GM21423 (cell line): Measurements from ENCODE around the gene PINK1.

ENCODE experiments used
- ATAC-seq: cut with Tn5 transposase; IDR thresholded peaks from one replicate; pipeline ENCODE4 v1.9.1; 2021; ENCODE audit warnings: mild to moderate bottlenecking, moderate library complexity; ENCODE audit not compliant: unreplicated experiment

The PINK1 gene

GRCh38 chr1:20643080-20643479, 9.8 kb downstream of the PINK1 start:
- ATAC-seq = no peak

- ATAC-seq = no peak
Measured at GRCh38 chr1:20644416-20644815, 11.2 kb downstream of the PINK1 start.

- no peak for ATAC-seq
Measured at GRCh38 chr1:20645414-20645813, 12.2 kb downstream of the PINK1 start.

- no peak for ATAC-seq
Measured at GRCh38 chr1:20648438-20648837, 15.2 kb downstream of the PINK1 start.

- ATAC-seq = no peak
Measured at GRCh38 chr1:20648946-20649345, 15.7 kb downstream of the PINK1 start.

GRCh38 chr1:20652300-20652699, 19.0 kb downstream of the PINK1 start:
- no peak for ATAC-seq

- no peak for ATAC-seq
Measured at GRCh38 chr1:20654104-20654690, 20.9 kb downstream of the PINK1 start.

GRCh38 chr1:20657024-20657423, 23.8 kb downstream of the PINK1 start:
- no peak for ATAC-seq

- no peak for ATAC-seq
Measured at GRCh38 chr1:20658166-20658915, 25.1 kb downstream of the PINK1 start.

GRCh38 chr1:20660363-20660762, 27.1 kb downstream of the PINK1 start:
- no peak for ATAC-seq

GRCh38 chr1:20660847-20661206, 27.6 kb downstream of the PINK1 start:
- peak; percentile 8 for ATAC-seq

- peak; percentile 97 for ATAC-seq
Measured at GRCh38 chr1:20661207-20662109, 28.2 kb downstream of the PINK1 start, which contains the start of gene DDOST. Gene DDOST (minus strand): TSS chr1:20661369. CDS start chr1:20661350, 19 bp downstream.

GRCh38 chr1:20662110-20662475, 28.8 kb downstream of the PINK1 start:
- ATAC-seq = no peak

GRCh38 chr1:20663365-20663764, 30.1 kb downstream of the PINK1 start:
- ATAC-seq = no peak

- ATAC-seq = no peak
Measured at GRCh38 chr1:20663969-20664715, 30.9 kb downstream of the PINK1 start.

- no peak for ATAC-seq
Measured at GRCh38 chr1:20665726-20666125, 32.5 kb downstream of the PINK1 start.

GRCh38 chr1:20666146-20666545, 32.9 kb downstream of the PINK1 start:
- no peak for ATAC-seq

GRCh38 chr1:20666804-20667203, 33.5 kb downstream of the PINK1 start:
- no peak for ATAC-seq

- no peak for ATAC-seq
Measured at GRCh38 chr1:20668581-20668980, 35.3 kb downstream of the PINK1 start.

- ATAC-seq = no peak
Measured at GRCh38 chr1:20670936-20671335, 37.7 kb downstream of the PINK1 start.

- ATAC-seq = no peak
Measured at GRCh38 chr1:20672265-20672632, 39.0 kb downstream of the PINK1 start.
